Loucy (cell line): ENCODE data around the gene GGA3.

ENCODE experiments used
- H2AFZ ChIP-seq: fragments of 200-600 bp; sonication (generic); 2 replicates; pipeline ENCODE4 v1.6.0; 2016; ENCODE audit warnings: antibody characterized with exemption, mild to moderate bottlenecking, low read length, moderate library complexity
- H3F3A ChIP-seq: fragments of 200-600 bp; 2 replicates; pipeline ENCODE4 v1.6.0; 2016; ENCODE audit warnings: antibody characterized with exemption, low read depth, mild to moderate bottlenecking
- H3K27me3 ChIP-seq: fragments of 200-600 bp; sonication (generic); 2 replicates; pipeline ENCODE4 v1.6.1; 2014; ENCODE audit warnings: low read length, mild to moderate bottlenecking; ENCODE audit not compliant: insufficient read depth, poor library complexity, severe bottlenecking
- H3K36me3 ChIP-seq: fragments of 200-600 bp; sonication (generic); 2 replicates; pipeline ENCODE4 v1.6.1; 2016; ENCODE audit warnings: low read length; ENCODE audit not compliant: insufficient read depth
- H3K4me1 ChIP-seq: fragments of 200-600 bp; sonication (generic); 2 replicates; pipeline ENCODE4 v1.5.1; 2014; ENCODE audit warnings: low read length, mild to moderate bottlenecking; ENCODE audit not compliant: insufficient read depth, poor library complexity, severe bottlenecking
- H3K4me2 ChIP-seq: fragments of 200-600 bp; sonication (generic); 2 replicates; pipeline ENCODE4 v1.6.0; 2014; ENCODE audit warnings: antibody characterized with exemption, low read length, low read depth, mild to moderate bottlenecking; ENCODE audit not compliant: poor library complexity, severe bottlenecking
- H3K4me3 ChIP-seq: fragments of 200-600 bp; sonication (generic); 2 replicates; pipeline ENCODE4 v1.5.1; 2014; ENCODE audit warnings: low read length, mild to moderate bottlenecking, mixed read lengths; ENCODE audit not compliant: poor library complexity, severe bottlenecking
- H3K79me2 ChIP-seq: fragments of 200-600 bp; sonication (generic); 2 replicates; pipeline ENCODE4 v1.6.1; 2014; ENCODE audit warnings: low read length; ENCODE audit not compliant: insufficient read depth
- H3K9ac ChIP-seq: fragments of 200-600 bp; sonication (generic); 2 replicates; pipeline ENCODE4 v1.6.0; 2014; ENCODE audit warnings: mild to moderate bottlenecking, low read depth, low read length, moderate library complexity; ENCODE audit not compliant: poor library complexity, severe bottlenecking
- H3K9me2 ChIP-seq: fragments of 200-600 bp; sonication (generic); replicated peaks from 2 replicates; pipeline ENCODE4 v1.6.1; 2016; ENCODE audit warnings: low read depth, low read length, mixed read lengths
- H3K9me3 ChIP-seq: fragments of 200-600 bp; sonication (generic); 2 replicates; pipeline ENCODE4 v1.6.1; 2014; ENCODE audit warnings: mild to moderate bottlenecking, antibody characterized with exemption, low read length, low read depth; ENCODE audit not compliant: insufficient read depth
- H4K20me1 ChIP-seq: fragments of 200-600 bp; sonication (generic); 2 replicates; pipeline ENCODE4 v1.6.0; 2014; ENCODE audit warnings: antibody characterized with exemption, low read length, mild to moderate bottlenecking; ENCODE audit not compliant: insufficient read depth, poor library complexity, severe bottlenecking
- EZH2phosphoT487 ChIP-seq: fragments of 200-600 bp; IDR thresholded peaks from 2 replicates; pipeline ENCODE4 v1.6.1; 2018; ENCODE audit warnings: antibody characterized with exemption, mild to moderate bottlenecking, moderate library complexity, borderline replicate concordance
- TF ChIP-seq, protein P1 (sequence below): fragments of 200-600 bp; sonication (generic); conservative IDR thresholded peaks from 2 replicates; pipeline ENCODE4 v1.5.1; 2014; ENCODE audit warnings: mild to moderate bottlenecking, antibody characterized with exemption, low read length

GGA3 gene

DNA sequence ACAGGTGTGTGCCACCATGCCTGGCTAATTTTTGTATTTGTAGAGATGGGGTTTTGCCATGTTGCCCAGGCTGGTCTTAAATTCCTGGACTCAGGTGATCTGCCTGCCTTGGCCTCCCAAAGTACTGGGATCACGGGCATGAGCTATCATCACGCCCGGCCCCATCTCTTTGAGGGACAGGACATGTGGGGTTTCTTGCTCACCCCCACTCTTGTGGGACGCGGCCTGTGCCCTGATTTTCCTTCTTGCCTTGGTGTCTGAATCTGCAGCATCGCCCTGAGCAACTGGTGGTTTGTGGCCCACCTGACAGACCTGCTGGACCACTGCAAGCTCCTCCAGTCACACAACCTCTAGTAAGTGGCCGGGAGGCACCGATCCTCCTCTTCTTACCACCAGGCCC is 30.3 kb downstream of the GGA3 start:
- TF ChIP-seq, protein P1, sequence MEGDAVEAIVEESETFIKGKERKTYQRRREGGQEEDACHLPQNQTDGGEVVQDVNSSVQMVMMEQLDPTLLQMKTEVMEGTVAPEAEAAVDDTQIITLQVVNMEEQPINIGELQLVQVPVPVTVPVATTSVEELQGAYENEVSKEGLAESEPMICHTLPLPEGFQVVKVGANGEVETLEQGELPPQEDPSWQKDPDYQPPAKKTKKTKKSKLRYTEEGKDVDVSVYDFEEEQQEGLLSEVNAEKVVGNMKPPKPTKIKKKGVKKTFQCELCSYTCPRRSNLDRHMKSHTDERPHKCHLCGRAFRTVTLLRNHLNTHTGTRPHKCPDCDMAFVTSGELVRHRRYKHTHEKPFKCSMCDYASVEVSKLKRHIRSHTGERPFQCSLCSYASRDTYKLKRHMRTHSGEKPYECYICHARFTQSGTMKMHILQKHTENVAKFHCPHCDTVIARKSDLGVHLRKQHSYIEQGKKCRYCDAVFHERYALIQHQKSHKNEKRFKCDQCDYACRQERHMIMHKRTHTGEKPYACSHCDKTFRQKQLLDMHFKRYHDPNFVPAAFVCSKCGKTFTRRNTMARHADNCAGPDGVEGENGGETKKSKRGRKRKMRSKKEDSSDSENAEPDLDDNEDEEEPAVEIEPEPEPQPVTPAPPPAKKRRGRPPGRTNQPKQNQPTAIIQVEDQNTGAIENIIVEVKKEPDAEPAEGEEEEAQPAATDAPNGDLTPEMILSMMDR: no peak
- TF ChIP-seq EZH2phosphoT487: no peak
- Histone ChIP-seq H3K9me3 (no peaks in the 10 kb centered on the region), H3K4me2 (no peak overlapping the region), H2AFZ (no peak overlapping the region), H3K27me3 (no peaks in the 10 kb centered on the region), H3K79me2 (no peaks in the 10 kb centered on the region), H3K9ac (no peak overlapping the region), H3K4me1 (no peaks in the 10 kb centered on the region), H3F3A (no peaks in the 10 kb centered on the region), H4K20me1 (no peaks in the 10 kb centered on the region), H3K36me3 (peaks cover 75% of the 10 kb centered on the region; the same call in 1 of the 2 replicates), H3K4me3 (no peak overlapping the region), H3K9me2 (no peaks in the 10 kb centered on the region)

DNA sequence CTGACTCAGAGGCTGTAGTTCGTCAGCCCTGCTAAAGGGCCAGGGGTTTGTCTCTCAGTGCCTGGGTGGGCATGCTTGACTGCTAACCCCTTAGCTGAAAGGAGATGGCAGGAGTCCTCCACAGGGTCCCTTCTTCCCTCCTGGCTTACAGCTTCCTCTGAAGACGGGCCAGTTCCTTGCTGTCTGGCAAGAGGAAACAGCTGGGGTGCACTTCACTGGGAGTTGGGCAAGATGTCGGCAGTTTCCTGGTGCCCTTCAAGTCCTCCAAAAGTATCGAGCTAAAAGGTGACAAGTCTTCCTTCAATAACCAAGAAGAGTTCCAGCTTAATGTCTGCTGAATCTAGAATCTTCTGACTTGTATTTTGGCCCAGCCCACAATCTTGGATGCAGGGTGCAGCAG is 32.6 kb downstream of the GGA3 start:
- TF ChIP-seq, protein P1: no peak
- no peak for TF ChIP-seq EZH2phosphoT487

DNA sequence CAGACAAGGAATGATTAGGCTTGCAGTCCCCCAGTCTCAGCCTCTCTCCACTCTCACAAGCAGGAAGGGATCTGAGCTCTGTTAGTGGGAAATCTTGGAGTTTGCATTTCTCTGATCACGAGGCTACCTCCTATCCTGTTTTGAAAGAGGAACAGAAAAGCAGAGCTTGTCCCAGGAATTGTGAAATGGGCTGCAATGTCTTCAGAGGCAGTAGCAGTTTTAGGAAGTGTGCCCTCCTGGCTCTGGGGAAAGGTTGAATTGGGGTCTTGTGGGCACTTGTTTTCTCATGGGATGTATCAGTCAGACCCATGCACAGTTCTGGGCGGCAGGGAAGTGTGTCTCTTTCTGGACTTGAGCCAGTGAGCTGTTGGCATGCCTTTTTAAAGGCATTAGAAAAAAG is 33.1 kb downstream of the GGA3 start:
- H3K4me2 ChIP-seq: no peak overlapping the region
- no peaks in the 10 kb centered on the region for H3K79me2 ChIP-seq
- H3K4me3 ChIP-seq: no peak overlapping the region
- H3F3A ChIP-seq: no peaks in the 10 kb centered on the region
- no peaks in the 10 kb centered on the region for H3K27me3 ChIP-seq
- H3K4me1 ChIP-seq: no peaks in the 10 kb centered on the region
- H4K20me1 ChIP-seq: no peaks in the 10 kb centered on the region
- H3K9me3 ChIP-seq: no peaks in the 10 kb centered on the region
- no peak overlapping the region for H3K9ac ChIP-seq
- peaks cover 71% of the 10 kb centered on the region; the same call in 1 of the 2 replicates for H3K36me3 ChIP-seq
- TF ChIP-seq, protein P1: no peak
- no peak for TF ChIP-seq EZH2phosphoT487
- H3K9me2 ChIP-seq: no peaks in the 10 kb centered on the region
- H2AFZ ChIP-seq: no peak overlapping the region

More for the DNA sequence above, 32.6 kb downstream of the GGA3 start:
- Histone ChIP-seq H3K27me3 (no peaks in the 10 kb centered on the region), H3K9me3 (no peaks in the 10 kb centered on the region), H3K4me1 (no peaks in the 10 kb centered on the region), H4K20me1 (no peaks in the 10 kb centered on the region), H3F3A (no peaks in the 10 kb centered on the region), H3K4me2 (no peak overlapping the region), H3K9me2 (no peaks in the 10 kb centered on the region), H3K4me3 (no peak overlapping the region), H3K9ac (no peak overlapping the region), H3K36me3 (peaks cover 71% of the 10 kb centered on the region; the same call in 1 of the 2 replicates), H2AFZ (no peak overlapping the region), H3K79me2 (no peaks in the 10 kb centered on the region)
